GM18870 (cell line): ENCODE measurements around the gene ZBTB21.

Experiments
- ATAC-seq: cut with Tn5 transposase; IDR thresholded peaks from one replicate; pipeline ENCODE4 v1.9.1; 2021; ENCODE audit warnings: moderate library complexity; ENCODE audit not compliant: unreplicated experiment

Gene ZBTB21

GRCh38 chr21:42021371-42022090 is 11.4 kb upstream of the ZBTB21 start:
- ATAC-seq = no peak

GRCh38 chr21:42019706-42020105 is 9.5 kb upstream of the ZBTB21 start:
- no peak for ATAC-seq

- ATAC-seq = no peak
Observed at GRCh38 chr21:42019101-42019605, 9.0 kb upstream of the ZBTB21 start.

- ATAC-seq = no peak
Observed at GRCh38 chr21:42017022-42017421, 6.9 kb upstream of the ZBTB21 start.

- ATAC-seq = no peak
Observed at GRCh38 chr21:42016364-42016985, 6.3 kb upstream of the ZBTB21 start.

GRCh38 chr21:42013931-42014330 is 3.8 kb upstream of the ZBTB21 start:
- ATAC-seq = no peak

GRCh38 chr21:42013376-42013775 is 3.2 kb upstream of the ZBTB21 start:
- no peak for ATAC-seq

- ATAC-seq = no peak
Observed at GRCh38 chr21:42012763-42013329, 2.7 kb upstream of the ZBTB21 start.

- no peak for ATAC-seq
Observed at GRCh38 chr21:42012344-42012743, 2.2 kb upstream of the ZBTB21 start.

- peak; percentile 17 for ATAC-seq
Observed at GRCh38 chr21:42010507-42011495, 641 bp upstream of the ZBTB21 start.

GRCh38 chr21:42009018-42009830 is 936 bp downstream of the ZBTB21 start:
- ATAC-seq = peak; percentile 1

GRCh38 chr21:42007356-42007940 is 2.7 kb downstream of the ZBTB21 start:
- ATAC-seq = no peak

- ATAC-seq = no peak
Observed at GRCh38 chr21:42006765-42007164, 3.4 kb downstream of the ZBTB21 start.

- ATAC-seq = no peak
Observed at GRCh38 chr21:42004406-42005199, 5.6 kb downstream of the ZBTB21 start.

GRCh38 chr21:42003051-42003461 is 7.1 kb downstream of the ZBTB21 start:
- peak; percentile 9 for ATAC-seq

- ATAC-seq = peak; percentile 82
Observed at GRCh38 chr21:42002421-42002958, 7.7 kb downstream of the ZBTB21 start.

GRCh38 chr21:42001781-42002180 is 8.4 kb downstream of the ZBTB21 start:
- ATAC-seq = no peak

- no peak for ATAC-seq
Observed at GRCh38 chr21:42000908-42001307, 9.3 kb downstream of the ZBTB21 start.

GRCh38 chr21:41997657-41998056 is 12.5 kb downstream of the ZBTB21 start:
- no peak for ATAC-seq
